ENCODE data around the gene TBCK. TPM values are rescaled to one million over a fixed set of nuclear protein-coding genes. Genes with fewer than 3 reads are reported as not detected.

The TBCK gene
- total and polyA plus RNA-seq, 2 experiments from 2014 or later = 13.9 to 28.9 TPM

GRCh38 chr4:106194801-106195200 is 121.2 kb downstream of the TBCK start:
- H3K4me2 ChIP-seq = no peak overlapping the region
- H3K4me3 ChIP-seq = no peak overlapping the region
- no peaks in the 10 kb centered on the region for H3K79me2 ChIP-seq (replicated peaks; ENCODE audit: insufficient read depth)
- H3K36me3 Mint-ChIP-seq (ENCODE audit: low read depth) = no peaks in the 10 kb centered on the region
- H3K36me3 ChIP-seq (ENCODE audit: insufficient read depth) = no peaks in the 10 kb centered on the region
- no peaks in the 10 kb centered on the region for H3K9me3 Mint-ChIP-seq
- TF ChIP-seq ETS1 (IDR thresholded peaks at IDR 0.05) (no peak), REST (IDR thresholded peaks at IDR 0.05; ENCODE audit: unreplicated experiment) (no peak)
- H3K4me3 Mint-ChIP-seq = no peak overlapping the region
- no peak overlapping the region for H2AFZ ChIP-seq
- H3K27ac ChIP-seq (ENCODE audit: low read depth) = no peak overlapping the region
- peaks cover 5% of the 10 kb centered on the region for H3K4me1 Mint-ChIP-seq
- H4K20me1 ChIP-seq (replicated peaks; ENCODE audit: insufficient read depth) = no peaks in the 10 kb centered on the region
- no peak for DNase-seq (ENCODE audit: low spot score)
- no peaks in the 10 kb centered on the region for H3K27me3 ChIP-seq (ENCODE audit: insufficient read depth)
- H3K27ac Mint-ChIP-seq = no peak overlapping the region
- no peaks in the 10 kb centered on the region; the same call in 1 of the 2 replicates for H3K4me1 ChIP-seq (ENCODE audit: insufficient read depth)
- ATAC-seq = no peak
- no peaks in the 10 kb centered on the region for H3K9me2 ChIP-seq (ENCODE audit: insufficient read depth)
- H3K27me3 Mint-ChIP-seq (ENCODE audit: insufficient read depth, low read depth, poor library complexity) = no peaks in the 10 kb centered on the region
- H3F3A ChIP-seq (replicated peaks; ENCODE audit: low read depth) = no peaks in the 10 kb centered on the region

GRCh38 chr4:106192131-106192530 is 123.9 kb downstream of the TBCK start:
- no peak overlapping the region for H3K4me3 ChIP-seq
- H3K9me2 ChIP-seq (ENCODE audit: insufficient read depth) = no peaks in the 10 kb centered on the region
- Mint-ChIP-seq H3K27me3 (ENCODE audit: insufficient read depth, low read depth, poor library complexity) (no peaks in the 10 kb centered on the region), H3K4me3 (no peak overlapping the region), H3K36me3 (ENCODE audit: low read depth) (no peaks in the 10 kb centered on the region), H3K9me3 (no peaks in the 10 kb centered on the region), H3K4me1 (peaks cover 4% of the 10 kb centered on the region), H3K27ac (no peak overlapping the region)
- no peaks in the 10 kb centered on the region for H3F3A ChIP-seq (replicated peaks; ENCODE audit: low read depth)
- H3K27me3 ChIP-seq (ENCODE audit: insufficient read depth) = no peaks in the 10 kb centered on the region
- DNase-seq (ENCODE audit: low spot score) = no peak
- ATAC-seq = no peak
- no peaks in the 10 kb centered on the region for H4K20me1 ChIP-seq (replicated peaks; ENCODE audit: insufficient read depth)
- no peaks in the 10 kb centered on the region for H3K79me2 ChIP-seq (replicated peaks; ENCODE audit: insufficient read depth)
- no peaks in the 10 kb centered on the region; the same call in 1 of the 2 replicates for H3K4me1 ChIP-seq (ENCODE audit: insufficient read depth)
- H3K4me2 ChIP-seq = no peak overlapping the region
- no peaks in the 10 kb centered on the region for H3K36me3 ChIP-seq (ENCODE audit: insufficient read depth)
- H3K27ac ChIP-seq (ENCODE audit: low read depth) = no peak overlapping the region
- H2AFZ ChIP-seq = no peak overlapping the region
- TF ChIP-seq NANOG (IDR thresholded peaks at IDR 0.05; ENCODE audit: borderline replicate concordance) (no peak), STAT1 (IDR thresholded peaks at IDR 0.05; ENCODE audit: unreplicated experiment) (no peak), EZH2 (IDR thresholded peaks at IDR 0.05; ENCODE audit: low read depth, unreplicated experiment) (no peak), ZNF462 (CRISPR knock-in tag; IDR thresholded peaks at IDR 0.05) (no peak), CREB1 (CRISPR knock-in tag; IDR thresholded peaks at IDR 0.05; ENCODE audit: low read depth) (no peak), ZNF114 (CRISPR knock-in tag; IDR thresholded peaks at IDR 0.05) (no peak), POLR2AphosphoS5 (IDR thresholded peaks at IDR 0.05; ENCODE audit: low read depth) (no peak)

All from GM23338 (cell line).